AG20443 (cell line): ENCODE measurements around the gene USP46.
A peak's percentile ranks its signal among the peaks of the same experiment; 100 is the strongest.

Experiments
- DNase-seq: peaks from one replicate; pipeline ENCODE4 v3.0.0; 2012; ENCODE audit warnings: low spot score, mixed read lengths

The USP46 gene

DNA sequence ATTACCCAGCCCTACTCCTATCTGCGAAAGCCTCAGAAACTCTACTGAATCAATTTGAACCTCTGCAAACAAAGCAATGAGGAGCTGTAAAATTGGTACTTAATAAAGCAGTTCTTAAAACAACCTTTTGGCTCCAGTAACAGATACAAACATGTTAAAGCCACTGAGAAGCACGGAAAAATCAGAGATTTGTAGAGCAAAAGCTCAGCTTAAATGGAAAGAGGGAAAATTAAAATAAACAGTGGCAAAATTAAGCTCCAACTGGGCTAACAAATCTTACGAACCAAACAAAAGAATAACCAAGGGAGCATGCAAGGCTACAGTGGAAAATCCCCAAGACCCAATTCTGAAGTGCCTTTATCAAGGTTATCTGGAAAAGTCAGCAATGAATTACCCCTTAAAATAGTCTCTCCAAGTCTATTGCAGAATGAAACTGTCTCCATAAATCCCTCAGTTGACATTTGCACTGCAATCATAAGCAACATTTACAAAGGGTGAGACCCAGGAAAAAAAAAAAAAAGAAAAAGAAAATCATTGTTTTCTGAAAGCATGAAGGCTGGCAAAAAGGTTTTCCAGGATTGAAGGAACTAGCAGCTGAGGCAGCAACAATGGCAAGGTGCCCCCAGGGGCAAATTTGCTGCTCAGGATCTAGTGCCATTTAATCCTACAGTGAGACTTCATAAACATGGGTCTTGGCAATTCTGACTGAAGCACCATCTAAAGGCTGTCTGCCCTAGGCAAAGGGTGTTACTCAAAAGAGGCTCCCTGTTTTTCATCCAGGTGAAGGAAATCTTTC lies 40.1 kb downstream of the USP46 start:
- DNase-seq, result no peak

DNA sequence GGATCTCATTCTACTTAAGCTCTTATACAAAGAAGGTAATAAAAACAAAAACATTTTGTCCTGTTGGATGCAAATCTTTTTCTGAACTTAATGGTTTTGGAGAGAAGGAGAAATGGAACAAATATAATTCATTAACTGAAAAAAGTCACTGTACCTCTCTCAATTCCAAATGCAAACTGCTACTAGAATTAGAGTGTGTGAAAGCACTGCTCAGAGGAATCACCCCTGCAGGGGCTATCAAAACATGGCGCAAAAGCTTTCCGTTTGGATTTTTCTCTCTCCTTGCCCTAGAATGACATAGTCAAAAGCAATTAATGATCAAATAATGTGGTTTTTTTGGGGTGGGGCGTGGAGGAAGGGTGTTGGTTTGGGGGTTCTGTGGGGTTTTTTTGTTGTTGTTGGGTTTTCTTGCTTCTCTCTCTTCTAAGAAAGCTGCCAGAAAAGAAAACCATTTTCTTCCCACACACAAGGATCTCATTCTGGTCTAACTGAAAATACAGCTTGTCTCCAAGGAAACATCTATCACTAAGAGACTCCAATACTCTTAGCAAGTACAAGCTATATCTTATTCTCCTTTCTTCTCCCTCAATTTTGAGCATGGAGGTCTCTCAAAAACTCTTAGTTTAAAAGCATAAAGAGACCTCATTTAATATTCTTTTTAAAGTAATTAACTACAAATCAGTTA lies 41.6 kb downstream of the USP46 start:
- no peak for DNase-seq

DNA sequence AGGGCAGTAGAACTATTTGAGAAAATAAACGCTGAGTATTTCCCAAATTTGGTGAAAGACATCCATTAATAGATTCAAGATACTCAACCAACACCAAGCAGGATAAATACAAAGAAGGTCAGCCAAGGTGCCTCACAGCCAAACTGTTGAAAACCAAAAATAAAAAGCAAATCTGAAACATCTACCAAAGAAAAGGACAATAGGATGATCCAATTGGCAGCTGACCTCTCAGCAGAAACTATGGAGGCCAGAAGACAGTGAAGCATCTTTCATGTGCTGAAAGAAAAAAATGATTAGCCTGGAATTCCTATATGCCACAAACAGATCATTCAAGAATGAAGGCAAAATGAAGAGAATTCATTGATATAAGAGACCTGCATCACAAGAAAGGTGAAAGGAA lies 44.9 kb downstream of the USP46 start:
- DNase-seq, result no peak

DNA sequence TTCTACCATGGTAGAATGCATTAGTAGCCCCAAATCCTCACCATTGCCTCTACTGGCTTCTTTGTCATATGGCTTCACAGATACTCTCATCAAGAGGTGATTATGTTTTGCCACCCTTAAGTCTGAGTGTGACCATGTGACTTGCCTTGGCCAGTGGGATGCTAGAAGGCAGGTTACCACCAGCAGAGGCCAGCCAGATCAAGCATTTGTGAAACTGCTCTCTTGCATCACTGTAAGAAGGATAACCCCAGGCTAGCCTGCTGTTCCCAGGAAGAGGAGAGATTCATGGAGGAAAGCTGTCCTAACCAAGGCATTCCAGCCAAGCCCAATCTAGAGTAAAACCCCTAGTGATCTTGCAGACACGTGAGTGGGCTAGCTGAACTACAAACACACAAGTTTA lies 46.8 kb downstream of the USP46 start:
- no peak for DNase-seq

DNA sequence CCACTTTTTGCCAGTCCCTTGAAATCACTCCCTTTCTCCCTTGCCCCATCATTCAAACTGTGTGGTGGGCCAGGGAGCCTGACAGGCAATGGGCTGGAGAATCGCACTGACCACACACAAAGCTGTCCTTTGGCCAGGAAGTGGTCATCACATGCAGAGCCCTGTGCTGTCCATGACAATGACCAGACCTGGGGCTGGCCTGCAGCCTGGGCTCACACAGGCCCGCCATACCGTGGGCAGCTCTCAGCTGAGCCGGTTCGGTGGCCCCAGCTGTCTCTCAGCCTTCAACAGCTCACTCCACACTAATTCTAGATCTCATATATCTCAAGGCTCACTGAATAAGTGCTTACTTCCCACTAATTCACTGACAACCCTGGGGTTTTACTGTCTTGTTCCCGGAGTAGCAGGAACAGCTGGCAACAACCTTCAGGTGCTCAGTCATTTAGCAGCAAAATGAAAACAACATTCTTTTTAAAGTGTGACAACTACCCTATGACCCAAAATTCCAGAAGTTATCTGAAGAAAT lies 48.0 kb downstream of the USP46 start:
- no peak for DNase-seq

DNA sequence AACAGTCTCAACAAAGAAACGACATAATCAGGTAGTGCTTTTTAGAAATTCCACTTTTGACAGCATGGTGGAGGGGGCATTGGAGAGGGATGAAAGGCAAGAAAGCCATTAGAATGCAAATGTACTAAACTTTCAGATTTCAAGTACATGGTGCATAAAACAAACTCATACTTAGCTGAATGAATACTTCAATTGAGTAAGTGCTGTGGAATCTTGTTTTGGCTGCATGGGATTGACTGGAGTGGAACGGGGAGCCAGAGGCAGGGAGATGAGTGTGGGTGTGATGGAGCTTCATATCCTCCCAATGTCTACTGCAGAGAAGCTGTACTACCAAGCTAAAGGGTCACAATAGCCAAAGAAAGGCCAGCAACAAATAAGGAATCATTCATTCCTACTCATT lies 52.4 kb downstream of the USP46 start:
- peak; percentile 60 for DNase-seq

DNA sequence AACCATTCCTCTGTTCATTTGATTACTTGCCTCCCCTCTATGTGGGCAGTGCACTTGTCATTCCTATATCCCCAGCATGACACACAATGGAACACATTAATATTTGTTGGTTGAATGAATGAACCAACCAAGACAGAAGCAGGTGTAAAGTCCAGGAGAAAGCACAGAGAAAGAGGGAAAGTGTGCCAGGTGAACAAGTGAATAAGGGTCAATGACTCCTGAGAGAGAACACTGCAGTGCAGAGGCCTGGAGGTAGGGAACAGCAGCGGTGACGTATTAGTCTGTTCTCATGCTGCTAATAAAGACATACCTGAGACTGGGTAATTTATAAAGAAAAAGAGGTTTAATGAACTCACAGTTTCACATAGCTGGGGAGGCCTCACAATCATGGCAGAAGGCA lies 53.1 kb downstream of the USP46 start:
- DNase-seq, result no peak

DNA sequence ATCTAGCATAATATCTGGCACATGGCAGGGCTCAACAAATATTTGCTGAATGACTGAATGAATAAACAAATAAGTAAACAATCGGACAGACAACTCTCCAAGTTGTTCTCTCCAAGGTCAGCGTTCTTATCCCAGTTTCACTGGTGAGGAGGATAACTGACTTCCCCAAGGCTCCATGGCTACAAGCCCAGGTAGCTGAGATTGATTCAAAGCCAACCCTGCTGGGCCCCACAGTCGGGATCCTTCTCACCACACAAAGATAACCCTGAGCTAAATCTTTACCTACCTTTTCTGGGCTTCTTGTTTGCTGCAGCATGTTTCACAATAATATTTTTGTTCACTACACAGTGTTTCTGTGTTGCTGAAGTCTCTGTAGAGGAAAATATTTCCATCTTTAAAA lies 54.9 kb downstream of the USP46 start:
- no peak for DNase-seq

DNA sequence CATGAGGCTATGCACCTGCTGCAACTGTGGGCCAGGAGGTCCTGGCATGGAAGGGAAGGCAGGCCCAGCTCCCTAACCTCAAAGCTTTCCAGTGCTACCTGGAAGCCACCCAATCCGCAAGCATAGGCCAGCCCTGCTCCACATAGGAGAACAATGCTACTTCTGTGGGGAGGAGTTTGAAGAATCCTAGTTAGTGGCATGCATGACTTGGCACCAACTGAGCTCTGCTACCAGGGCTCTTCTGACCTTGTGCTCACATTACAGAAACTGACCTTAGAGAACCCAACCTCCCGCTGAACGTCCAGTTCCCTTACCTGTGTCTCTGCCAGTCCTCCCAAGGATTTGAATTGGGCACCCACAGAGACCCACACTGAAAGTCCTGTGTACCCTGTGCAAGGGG lies 58.8 kb downstream of the USP46 start:
- no peak for DNase-seq

DNA sequence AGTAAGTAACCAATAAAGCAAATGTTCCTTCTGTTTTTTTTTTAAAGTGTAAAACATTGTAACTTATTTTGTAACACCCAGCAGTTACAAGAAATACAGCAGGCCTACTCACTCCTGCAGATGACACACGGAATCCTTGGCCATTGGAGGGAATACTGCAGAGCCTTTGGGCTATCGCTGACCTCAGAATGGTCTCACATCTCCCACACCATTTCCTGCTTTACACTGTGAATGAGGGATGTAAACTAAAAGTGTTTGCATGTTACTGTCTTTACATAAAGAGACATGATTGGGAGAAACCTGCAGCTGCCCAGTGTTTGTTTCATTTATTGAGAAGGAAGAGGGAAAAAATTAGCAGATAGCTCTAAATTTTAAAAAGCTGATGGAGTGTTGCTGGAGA lies 64.1 kb downstream of the USP46 start:
- no peak for DNase-seq

DNA sequence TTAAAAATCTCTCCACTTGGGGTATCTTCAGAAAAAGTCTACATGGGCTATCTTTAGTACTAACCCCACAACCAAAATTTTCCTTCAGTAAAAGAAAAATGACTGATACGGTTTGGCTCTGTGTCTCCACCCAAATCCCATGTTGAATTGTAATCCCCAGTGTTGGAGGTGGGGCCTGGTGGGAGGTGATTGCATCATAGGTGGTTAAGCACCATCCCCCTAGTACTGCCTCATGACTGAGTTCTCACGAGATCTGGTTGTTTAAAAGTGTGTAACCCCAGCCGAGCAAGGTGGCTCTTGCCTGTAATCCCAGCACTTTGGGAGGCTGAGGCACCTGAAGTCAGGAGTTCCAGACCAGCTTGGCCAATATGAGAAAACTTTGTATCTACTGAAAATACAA lies 66.8 kb downstream of the USP46 start:
- no peak for DNase-seq

DNA sequence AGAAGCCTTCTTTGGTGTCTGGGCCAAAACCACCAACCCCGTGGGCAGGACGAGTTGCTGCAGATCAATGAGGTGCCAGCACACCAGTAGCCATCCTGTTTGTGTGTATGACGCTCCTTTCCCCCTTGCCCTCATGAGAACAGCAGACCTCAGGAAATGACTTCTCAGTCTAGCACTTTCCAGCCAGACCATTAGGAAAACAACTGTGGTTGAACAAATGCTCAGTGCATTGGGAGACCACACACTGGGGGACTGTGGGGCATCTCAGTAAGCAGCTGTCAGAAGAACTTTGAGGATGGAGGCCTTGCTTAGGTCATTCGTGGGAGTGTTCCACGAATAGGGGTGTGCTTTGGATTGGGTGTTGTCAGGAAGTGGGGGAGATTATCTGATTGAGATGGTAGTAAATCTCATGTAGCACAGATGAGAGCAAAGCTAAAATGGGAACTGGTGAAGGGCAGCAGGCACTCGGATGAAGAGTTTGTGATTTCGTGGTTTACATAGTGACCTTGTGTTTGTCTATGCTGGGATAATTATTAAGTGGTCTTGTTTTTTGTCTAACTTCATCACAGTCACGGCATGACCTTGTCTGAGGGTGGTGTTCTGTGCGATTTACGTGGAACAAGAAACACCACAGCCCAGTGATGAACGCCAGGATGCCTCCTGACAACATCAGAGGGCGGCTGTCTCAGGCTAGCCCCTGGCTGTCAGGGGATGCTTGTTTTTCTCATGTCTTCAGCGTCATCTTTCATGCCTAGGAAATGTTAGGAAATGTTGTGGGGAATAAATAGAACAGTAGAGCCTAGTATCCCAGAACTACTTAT lies 70.1 kb downstream of the USP46 start:
- peak; percentile 44 for DNase-seq

DNA sequence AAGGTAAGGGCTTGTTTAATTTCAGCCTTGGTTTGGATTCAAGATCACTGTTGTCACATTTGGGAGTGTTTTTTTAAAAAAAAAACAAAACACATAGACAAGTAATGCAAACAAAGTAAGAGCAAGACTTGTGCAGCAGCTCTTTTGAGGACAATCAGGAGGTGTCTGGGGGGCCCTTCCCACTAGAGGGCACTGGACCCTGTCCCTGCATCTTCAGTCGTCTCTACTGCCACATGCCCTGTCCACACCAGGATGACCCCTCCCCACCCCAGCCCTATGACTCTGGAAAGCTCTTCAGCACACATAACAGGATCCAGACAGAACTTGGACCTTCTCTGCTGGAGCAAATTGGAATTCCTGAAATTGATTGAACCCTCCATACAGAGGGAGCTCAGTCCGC lies 71.0 kb downstream of the USP46 start:
- DNase-seq, result peak; percentile 50

DNA sequence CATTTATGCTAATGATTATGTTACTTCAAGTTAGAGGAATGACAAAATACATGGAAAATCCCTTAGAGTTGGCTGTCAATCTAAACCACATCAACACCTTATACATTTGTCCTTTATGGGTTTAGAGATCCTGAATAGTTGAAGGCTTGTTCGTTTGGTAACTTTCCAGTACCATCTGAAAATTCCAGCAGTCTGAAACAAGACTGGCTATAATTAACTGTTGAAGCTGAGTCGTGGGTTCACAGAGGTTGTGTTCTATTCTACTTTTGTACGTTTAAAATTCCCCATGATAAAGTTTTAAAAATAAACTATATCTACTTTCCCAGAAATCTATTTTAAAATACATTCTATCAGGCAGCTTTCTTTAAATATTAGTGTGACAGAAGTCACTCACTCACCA lies 73.0 kb downstream of the USP46 start:
- no peak for DNase-seq

DNA sequence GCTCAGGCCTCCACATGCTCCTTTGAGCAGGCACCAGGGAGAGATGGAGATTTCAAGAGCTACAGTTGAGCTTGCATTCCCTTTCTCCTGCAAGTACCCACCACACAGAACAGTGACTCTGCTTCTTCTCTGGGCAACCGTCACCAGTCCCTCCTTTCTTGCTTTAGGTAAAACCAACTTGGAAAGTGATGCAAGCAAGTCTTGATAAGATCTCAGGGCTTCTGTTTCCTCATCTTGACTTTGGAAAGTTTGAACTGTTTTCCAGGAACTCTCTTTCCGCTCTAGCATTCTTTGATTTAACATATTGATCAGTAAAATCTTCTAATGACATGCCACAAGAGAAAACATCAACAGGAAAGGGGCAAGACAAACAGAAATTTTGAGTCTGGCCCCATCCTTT lies 73.7 kb downstream of the USP46 start:
- DNase-seq, result no peak

DNA sequence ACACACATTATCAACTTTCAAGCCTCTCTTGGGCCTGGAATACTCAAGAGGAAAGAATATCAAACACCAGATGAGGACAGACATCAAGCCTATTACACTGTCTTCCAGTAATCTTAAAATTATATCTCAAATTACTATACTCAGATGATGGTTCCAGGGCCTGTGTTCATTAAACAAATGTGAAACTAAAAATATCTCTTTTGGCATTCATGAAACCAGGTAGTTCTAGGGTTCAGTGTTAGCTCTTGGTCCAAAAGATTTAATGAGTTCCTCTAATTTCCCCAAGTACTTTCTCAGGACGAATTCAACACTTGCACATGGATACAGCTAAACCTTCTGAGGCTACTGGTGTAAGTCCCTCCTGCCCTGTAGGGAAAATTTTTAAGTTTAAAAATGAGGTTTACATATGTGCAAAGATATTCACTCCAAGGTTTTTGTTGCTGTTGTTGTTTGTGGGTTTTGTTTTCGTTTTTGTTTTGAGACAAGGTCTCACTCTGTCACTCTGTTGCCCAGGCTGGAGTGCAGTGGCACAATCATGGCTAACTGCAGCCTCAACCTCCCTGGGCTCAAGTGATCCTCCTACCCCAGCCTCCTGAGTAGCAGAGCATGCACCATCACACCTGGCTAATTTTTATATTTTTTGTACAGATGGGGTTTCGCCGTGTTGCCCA lies 79.4 kb downstream of the USP46 start:
- no peak for DNase-seq

DNA sequence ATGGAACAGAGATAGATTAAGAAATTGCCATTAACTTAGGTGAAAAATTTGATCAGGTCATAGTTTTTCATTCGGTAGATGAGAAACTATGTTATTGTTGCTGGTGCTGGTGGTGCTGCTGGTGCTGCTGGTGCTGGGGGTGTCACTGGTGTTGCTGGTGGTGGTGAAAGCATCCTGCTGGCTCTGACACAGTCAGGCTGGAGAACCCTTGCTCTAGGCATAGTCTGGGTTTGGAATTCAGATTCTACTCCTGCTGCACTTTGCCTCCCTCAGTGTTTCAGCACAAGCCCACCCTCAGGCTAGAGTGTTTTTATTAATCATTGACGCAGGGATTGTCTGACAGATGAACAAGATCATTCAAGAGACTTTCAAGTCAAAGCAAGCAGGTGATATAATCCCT lies 80.2 kb downstream of the USP46 start:
- DNase-seq, result no peak

DNA sequence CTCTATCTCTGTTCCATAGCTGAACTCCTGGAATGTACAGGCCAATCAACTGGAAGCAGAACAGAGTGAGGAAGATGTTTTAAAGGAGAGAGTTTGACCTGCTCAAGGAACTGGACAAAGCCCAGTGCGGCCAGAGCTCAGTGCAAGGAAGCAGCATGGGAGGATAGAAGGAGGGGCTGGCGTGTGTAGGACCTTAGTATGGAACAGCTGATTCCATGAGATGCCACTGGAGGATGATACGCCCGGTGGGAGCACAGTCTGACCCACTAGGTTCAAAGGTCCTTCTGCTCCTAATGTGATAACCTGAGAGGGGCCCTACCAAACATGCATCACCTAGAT lies 81.5 kb downstream of the USP46 start:
- DNase-seq, result no peak

DNA sequence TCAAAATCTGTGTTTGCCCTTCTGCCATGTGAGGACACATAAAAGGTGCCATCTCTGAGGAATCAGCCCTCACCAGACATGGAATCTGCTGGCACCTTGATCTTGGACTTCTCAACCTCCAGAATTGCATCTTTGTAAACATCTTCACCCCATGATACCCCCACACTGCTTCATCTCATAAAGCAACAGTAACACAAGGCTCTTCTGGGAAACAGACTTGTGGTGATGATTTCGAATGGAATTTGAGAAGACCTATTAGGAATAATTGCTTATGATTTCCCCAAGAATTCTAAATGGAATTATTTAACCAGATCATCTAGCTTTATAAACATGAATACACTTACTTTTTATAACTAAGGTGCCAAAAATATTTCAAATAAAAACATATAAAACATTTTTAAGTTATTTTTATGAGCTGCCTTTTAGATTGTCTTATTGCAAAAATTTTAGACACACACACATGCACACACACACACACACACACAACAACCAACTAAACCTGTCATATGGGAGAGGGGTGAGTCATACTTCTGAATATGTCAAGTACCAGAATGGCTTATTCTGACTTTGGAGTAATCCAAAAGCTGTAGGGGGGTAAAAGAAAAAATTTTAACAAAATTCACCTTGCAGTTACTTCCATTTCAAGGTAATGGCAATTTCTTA lies 82.0 kb downstream of the USP46 start:
- DNase-seq, result no peak

DNA sequence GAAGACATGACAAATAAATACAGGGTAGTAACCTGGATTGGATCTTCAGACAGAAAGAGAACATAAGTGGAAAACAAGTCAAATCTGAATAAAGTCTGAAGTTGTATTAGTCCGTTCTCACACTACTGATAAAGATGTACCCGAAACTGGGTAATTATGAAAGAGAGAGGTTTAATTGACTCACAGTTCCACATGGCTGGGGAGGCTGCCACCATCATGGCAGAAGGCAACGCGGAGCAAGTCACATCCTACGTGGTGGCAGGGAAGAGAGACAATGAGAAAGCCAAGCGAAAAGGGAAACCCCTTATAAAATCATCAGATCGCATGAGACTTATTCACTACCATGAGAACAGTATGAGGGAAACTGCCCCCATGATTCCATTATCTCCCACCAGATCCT lies 82.8 kb downstream of the USP46 start:
- DNase-seq, result no peak

DNA sequence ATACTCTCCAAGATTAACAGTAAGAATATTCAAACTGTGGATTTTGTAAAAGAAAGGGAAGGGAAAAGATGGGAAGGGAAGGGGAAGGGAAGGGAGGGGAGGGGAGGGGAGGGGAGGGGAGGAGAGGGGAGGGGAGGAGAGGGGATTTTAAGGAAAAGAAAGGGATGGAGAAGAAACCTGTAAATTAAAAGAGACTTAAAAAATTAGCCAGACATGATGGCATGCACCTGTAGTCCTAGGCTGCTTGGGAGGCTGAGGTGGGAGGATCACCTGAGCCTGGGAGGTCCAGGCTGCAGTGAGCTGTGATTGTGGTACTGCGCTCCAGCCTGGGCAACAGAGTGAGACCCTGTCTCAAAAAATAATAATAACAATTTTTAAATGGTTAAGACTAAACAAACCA lies 83.7 kb downstream of the USP46 start:
- no peak for DNase-seq

DNA sequence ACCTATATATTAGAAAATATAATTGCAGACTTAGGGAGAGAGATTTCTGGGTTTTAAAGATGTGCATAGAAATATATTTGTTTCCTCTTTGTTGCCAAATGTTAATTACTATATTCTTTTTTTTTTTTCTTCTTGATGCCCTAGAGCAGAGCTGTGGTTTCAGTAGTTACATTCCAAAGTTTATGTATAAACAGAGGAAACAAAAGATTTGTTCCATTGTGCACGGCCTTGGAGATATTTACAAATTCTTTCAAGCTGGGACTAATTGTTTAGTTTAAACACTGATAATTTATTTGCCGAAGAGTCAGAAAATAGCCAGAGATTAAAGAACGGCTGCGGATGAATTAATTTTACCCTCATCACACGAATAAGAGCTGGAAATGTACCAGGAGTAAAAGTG lies 85.1 kb downstream of the USP46 start:
- DNase-seq, result no peak
